SU-DHL-6 (cell line): ENCODE data around the gene ERN2.

Source experiments
- H2AFZ ChIP-seq: fragments of 200-600 bp; sonication (generic); 2 replicates; pipeline ENCODE4 v1.6.1; 2014; ENCODE audit warnings: low read depth, mild to moderate bottlenecking, moderate library complexity, mixed read lengths, antibody characterized with exemption, low read length; ENCODE audit not compliant: severe bottlenecking
- H3F3A ChIP-seq: fragments of 200-600 bp; shearing (Covaris generic); 2 replicates; pipeline ENCODE4 v1.6.0; 2016; ENCODE audit warnings: antibody characterized with exemption, mild to moderate bottlenecking; ENCODE audit not compliant: insufficient read depth
- H3K27ac ChIP-seq: fragments of 200-600 bp; sonication (generic); 2 replicates; pipeline ENCODE4 v1.5.1; 2016; ENCODE audit warnings: low read depth, mild to moderate bottlenecking, low read length, moderate library complexity, mixed read lengths
- H3K27me3 ChIP-seq: fragments of 200-600 bp; sonication (generic), shearing (Covaris generic); 2 replicates; pipeline ENCODE4 v1.6.0; 2014; ENCODE audit warnings: mild to moderate bottlenecking, low read length
- H3K36me3 ChIP-seq: fragments of 200-600 bp; sonication (generic); 2 replicates; pipeline ENCODE4 v1.6.1; 2014; ENCODE audit warnings: mild to moderate bottlenecking, low read length, mixed read lengths
- H3K4me2 ChIP-seq: fragments of 300-600, 200-600 bp; shearing (Covaris generic), sonication (generic); 2 replicates; pipeline ENCODE4 v1.6.0; 2014; ENCODE audit warnings: low read length, low read depth, mild to moderate bottlenecking; ENCODE audit not compliant: poor library complexity, severe bottlenecking
- H3K4me3 ChIP-seq: fragments of 200-600 bp; sonication (generic); 2 replicates; pipeline ENCODE4 v1.5.1; 2014; ENCODE audit warnings: antibody characterized with exemption, low read length, mild to moderate bottlenecking, mixed read lengths; ENCODE audit not compliant: insufficient read depth, poor library complexity, severe bottlenecking
- H3K79me2 ChIP-seq: fragments of 200-600 bp; sonication (generic); 2 replicates; pipeline ENCODE4 v1.6.1; 2014; ENCODE audit warnings: mild to moderate bottlenecking, low read length, moderate library complexity; ENCODE audit not compliant: insufficient read depth
- H3K9ac ChIP-seq: fragments of 200-600 bp; sonication (generic); 2 replicates; pipeline ENCODE4 v1.7.0; 2014; ENCODE audit warnings: mild to moderate bottlenecking, low read length
- H3K9me2 ChIP-seq: fragments of 200-600 bp; sonication (generic); replicated peaks from 2 replicates; pipeline ENCODE4 v1.6.1; 2014; ENCODE audit warnings: low read length; ENCODE audit not compliant: insufficient read depth
- H3K9me3 ChIP-seq: fragments of 200-600 bp; sonication (generic); 2 replicates; pipeline ENCODE4 v1.6.1; 2014; ENCODE audit warnings: low read length, mixed read lengths; ENCODE audit not compliant: insufficient read depth
- H4K20me1 ChIP-seq: fragments of 200-600 bp; sonication (generic); 2 replicates; pipeline ENCODE4 v1.6.1; 2014; ENCODE audit warnings: low read depth, mild to moderate bottlenecking, antibody characterized with exemption, low read length, moderate library complexity, mixed read lengths
- EZH2phosphoT487 ChIP-seq: fragments of 200-600 bp; sonication (generic), shearing (Covaris generic); conservative IDR thresholded peaks from 2 replicates; pipeline ENCODE4 v1.6.1; 2018; ENCODE audit warnings: mild to moderate bottlenecking, antibody characterized with exemption, low read length, moderate library complexity, mixed read lengths
- TF ChIP-seq, protein P1 (sequence below): fragments of 200-600 bp; sonication (generic); IDR thresholded peaks from one replicate; pipeline ENCODE4 v1.5.1; 2017; ENCODE audit warnings: antibody characterized with exemption, mild to moderate bottlenecking, low read length, moderate library complexity; ENCODE audit not compliant: insufficient read depth, poor library complexity, severe bottlenecking

The ERN2 gene

DNA sequence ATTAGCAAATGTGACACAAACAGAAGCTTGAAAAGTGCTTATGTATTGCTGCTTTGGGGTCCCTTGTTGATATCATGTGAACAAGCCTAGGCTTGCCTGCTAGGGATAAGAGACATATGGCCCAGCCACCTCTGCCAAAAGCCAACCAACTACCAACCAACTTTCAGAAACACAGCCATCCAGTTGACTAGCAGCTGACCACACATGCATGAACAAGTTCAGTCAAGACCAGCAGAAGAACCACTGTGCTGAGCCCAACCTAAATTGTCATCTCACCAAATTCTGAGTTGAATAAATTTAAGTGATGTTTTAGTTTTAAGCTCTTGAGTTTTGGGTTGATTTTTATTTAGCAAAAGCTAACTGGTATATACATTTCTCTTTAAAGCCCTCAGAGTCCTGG is 3.5 kb downstream of the ERN2 start:
- H3K9me3 ChIP-seq: no peaks in the 10 kb centered on the region; the same call in 1 of the 2 replicates
- H4K20me1 ChIP-seq: no peaks in the 10 kb centered on the region
- H3K79me2 ChIP-seq: no peaks in the 10 kb centered on the region
- no peak overlapping the region for H2AFZ ChIP-seq
- H3F3A ChIP-seq: no peaks in the 10 kb centered on the region
- no peak overlapping the region for H3K4me2 ChIP-seq
- no peak overlapping the region for H3K27ac ChIP-seq
- TF ChIP-seq, protein P1, sequence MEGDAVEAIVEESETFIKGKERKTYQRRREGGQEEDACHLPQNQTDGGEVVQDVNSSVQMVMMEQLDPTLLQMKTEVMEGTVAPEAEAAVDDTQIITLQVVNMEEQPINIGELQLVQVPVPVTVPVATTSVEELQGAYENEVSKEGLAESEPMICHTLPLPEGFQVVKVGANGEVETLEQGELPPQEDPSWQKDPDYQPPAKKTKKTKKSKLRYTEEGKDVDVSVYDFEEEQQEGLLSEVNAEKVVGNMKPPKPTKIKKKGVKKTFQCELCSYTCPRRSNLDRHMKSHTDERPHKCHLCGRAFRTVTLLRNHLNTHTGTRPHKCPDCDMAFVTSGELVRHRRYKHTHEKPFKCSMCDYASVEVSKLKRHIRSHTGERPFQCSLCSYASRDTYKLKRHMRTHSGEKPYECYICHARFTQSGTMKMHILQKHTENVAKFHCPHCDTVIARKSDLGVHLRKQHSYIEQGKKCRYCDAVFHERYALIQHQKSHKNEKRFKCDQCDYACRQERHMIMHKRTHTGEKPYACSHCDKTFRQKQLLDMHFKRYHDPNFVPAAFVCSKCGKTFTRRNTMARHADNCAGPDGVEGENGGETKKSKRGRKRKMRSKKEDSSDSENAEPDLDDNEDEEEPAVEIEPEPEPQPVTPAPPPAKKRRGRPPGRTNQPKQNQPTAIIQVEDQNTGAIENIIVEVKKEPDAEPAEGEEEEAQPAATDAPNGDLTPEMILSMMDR: no peak
- no peak for TF ChIP-seq EZH2phosphoT487
- no peaks in the 10 kb centered on the region for H3K9me2 ChIP-seq
- no peaks in the 10 kb centered on the region for H3K36me3 ChIP-seq
- no peak overlapping the region for H3K9ac ChIP-seq
- no peaks in the 10 kb centered on the region for H3K27me3 ChIP-seq
- no peak overlapping the region for H3K4me3 ChIP-seq

GRCh38 chr16:23706439-23706838 is 6.6 kb downstream of the ERN2 start:
- H3K27me3 ChIP-seq: no peaks in the 10 kb centered on the region
- no peaks in the 10 kb centered on the region for H3K36me3 ChIP-seq
- no peaks in the 10 kb centered on the region for H3F3A ChIP-seq
- TF ChIP-seq, protein P1: no peak
- no peak for TF ChIP-seq EZH2phosphoT487
- no peaks in the 10 kb centered on the region for H4K20me1 ChIP-seq
- no peaks in the 10 kb centered on the region for H3K79me2 ChIP-seq
- no peaks in the 10 kb centered on the region; the same call in 1 of the 2 replicates for H3K9me3 ChIP-seq
- no peak overlapping the region for H2AFZ ChIP-seq
- no peaks in the 10 kb centered on the region for H3K9me2 ChIP-seq
- H3K27ac ChIP-seq: no peak overlapping the region
- no peak overlapping the region for H3K4me3 ChIP-seq
- no peak overlapping the region for H3K9ac ChIP-seq
- H3K4me2 ChIP-seq: no peak overlapping the region

- no peaks in the 10 kb centered on the region for H3F3A ChIP-seq
- H3K27me3 ChIP-seq: no peaks in the 10 kb centered on the region
- no peak overlapping the region for H3K27ac ChIP-seq
- no peaks in the 10 kb centered on the region for H3K36me3 ChIP-seq
- H3K9me2 ChIP-seq: no peaks in the 10 kb centered on the region
- no peak overlapping the region for H3K9ac ChIP-seq
- no peaks in the 10 kb centered on the region for H3K79me2 ChIP-seq
- TF ChIP-seq, protein P1: no peak
- no peak for TF ChIP-seq EZH2phosphoT487
- no peaks in the 10 kb centered on the region for H4K20me1 ChIP-seq
- no peak overlapping the region for H3K4me2 ChIP-seq
- H3K9me3 ChIP-seq: no peaks in the 10 kb centered on the region; the same call in 1 of the 2 replicates
- no peak overlapping the region for H2AFZ ChIP-seq
- no peak overlapping the region for H3K4me3 ChIP-seq
Measured at GRCh38 chr16:23705517-23705902, 7.5 kb downstream of the ERN2 start.
